GM10266 (cell line): ENCODE measurements around the gene AKAP9.
"Not testable (repeated sequence)": the region's sequence is repeated elsewhere in the genome, so short reads cannot be mapped to it uniquely, and the experiment has no call there.

ENCODE experiments used
- DNase-seq: peaks from one replicate; pipeline ENCODE4 v3.0.0; 2012; ENCODE audit errors: extremely low spot score
- CTCF ChIP-seq: IDR thresholded peaks from 2 replicates; pipeline ENCODE4 v1.5.1; 2012; ENCODE audit warnings: mild to moderate bottlenecking, low read depth; ENCODE audit not compliant: control insufficient read depth, insufficient read depth; ENCODE audit errors: missing control alignments

AKAP9 gene

GRCh38 chr7:91940572-91941341 is at the start of gene AKAP9:
AKAP9 (plus strand) TSS chr7:91940862; CDS start chr7:91941100, 238 bp downstream.
- peak; percentile 85 for DNase-seq
- TF ChIP-seq CTCF: no peak

- TF ChIP-seq CTCF: no peak
- DNase-seq: no peak
Measured at GRCh38 chr7:91892099-91892705, 48.5 kb upstream of the AKAP9 start.

- no peak for TF ChIP-seq CTCF
- DNase-seq: no peak
Measured at GRCh38 chr7:91892821-91893340, 47.8 kb upstream of the AKAP9 start.

- DNase-seq: not testable (repeated sequence)
Measured at GRCh38 chr7:91893699-91894098, 47.0 kb upstream of the AKAP9 start.

GRCh38 chr7:91894781-91895480 is 45.7 kb upstream of the AKAP9 start:
- no peak for DNase-seq
- no peak for TF ChIP-seq CTCF

- TF ChIP-seq CTCF: no peak
- DNase-seq: no peak
Measured at GRCh38 chr7:91898240-91898992, 42.2 kb upstream of the AKAP9 start.

- no peak for DNase-seq
- TF ChIP-seq CTCF: no peak
Measured at GRCh38 chr7:91899563-91899962, 41.1 kb upstream of the AKAP9 start.
